Body of pancreas (tissue), 4 donors: Measurements from ENCODE around the gene SH3BP4.

Experiments
- CTCF ChIP-seq, 7 experiments: fragments of 450-650 bp in 4 of 7; fragments of 200-600 bp in 3 of 7; sonication (generic) in 3 of 7; IDR thresholded peaks; one replicate each; pipeline ENCODE4 v1.5.1; 2016 to 2019; ENCODE audit warnings: antibody characterized with exemption in 7 of 7
- POLR2A ChIP-seq, 3 donors: fragments of 450-650 bp; IDR thresholded peaks; one replicate each; pipeline ENCODE4 v1.6.1; 2016; ENCODE audit warnings: antibody characterized with exemption in 3 of 3, mild to moderate bottlenecking in 2 of 3

GRCh38 chr2:234913208-234913626 lies 38.6 kb upstream of the SH3BP4 start:
- TF ChIP-seq CTCF (IDR thresholded peaks at IDR 0.05): no peak
- no peak for TF ChIP-seq POLR2A (IDR thresholded peaks at IDR 0.05)
